ENCODE data around the gene CFAP43. TPM values are rescaled to one million over a fixed set of nuclear protein-coding genes. Genes with fewer than 3 reads are reported as not detected.

Gene CFAP43
- total and polyA plus RNA-seq, 2 experiments from 2014 or later = 0.24 to 0.44 TPM

GRCh38 chr10:104143829-104144228, 88.3 kb downstream of the CFAP43 start (continued):
- TF ChIP-seq REST (IDR thresholded peaks at IDR 0.05; ENCODE audit: unreplicated experiment) (no peak), ETS1 (IDR thresholded peaks at IDR 0.05) (no peak), JUNB (IDR thresholded peaks at IDR 0.05; ENCODE audit: unreplicated experiment) (no peak), STAT1 (IDR thresholded peaks at IDR 0.05; ENCODE audit: unreplicated experiment) (no peak), EZH2phosphoT487 (IDR thresholded peaks at IDR 0.05; ENCODE audit: unreplicated experiment) (no peak), NANOG (IDR thresholded peaks at IDR 0.05; ENCODE audit: borderline replicate concordance) (no peak), CTCF (conservative IDR thresholded peaks at IDR 0.05; ENCODE audit: low read depth in 2 of 2) (no peak)

GRCh38 chr10:104142081-104142480, 90.1 kb downstream of the CFAP43 start:
- no peaks in the 10 kb centered on the region for H3K36me3 ChIP-seq (ENCODE audit: insufficient read depth)
- H3K4me1 ChIP-seq (ENCODE audit: insufficient read depth) = peaks cover 6% of the 10 kb centered on the region; the same call in 1 of the 2 replicates
- Mint-ChIP-seq H3K27me3 (ENCODE audit: insufficient read depth, low read depth, poor library complexity) (no peaks in the 10 kb centered on the region), H3K4me3 (peak overlapping the region; percentile 43; the same call in 2 of the 3 replicates), H3K36me3 (ENCODE audit: low read depth) (no peaks in the 10 kb centered on the region), H3K27ac (peak overlapping the region; percentile 37), H3K4me1 (peaks cover 18% of the 10 kb centered on the region; the same call in 2 of the 3 replicates), H3K9me3 (no peaks in the 10 kb centered on the region)
- ATAC-seq = peak; percentile 94
- H3K4me3 ChIP-seq = peak overlapping the region; percentile 6; the same call in 1 of the 2 replicates
- H2AFZ ChIP-seq = no peak overlapping the region
- peak; percentile 74 for DNase-seq (ENCODE audit: low spot score)
- peak; percentile 60; the same call in 1 of the 2 replicates for TF ChIP-seq ZNF462 (CRISPR knock-in tag; IDR thresholded peaks at IDR 0.05)
- TF ChIP-seq NANOG (IDR thresholded peaks at IDR 0.05; ENCODE audit: borderline replicate concordance) = peak; percentile 21; the same call in 1 of the 2 replicates
- no peak for TF ChIP-seq ZNF114 (CRISPR knock-in tag; IDR thresholded peaks at IDR 0.05)
- no peak for TF ChIP-seq STAT1 (IDR thresholded peaks at IDR 0.05; ENCODE audit: unreplicated experiment)
- H3K9me2 ChIP-seq (ENCODE audit: insufficient read depth) = no peaks in the 10 kb centered on the region
- H4K20me1 ChIP-seq (replicated peaks; ENCODE audit: insufficient read depth) = no peaks in the 10 kb centered on the region
- H3K4me2 ChIP-seq = peak overlapping the region; percentile 24
- H3K27me3 ChIP-seq (ENCODE audit: insufficient read depth) = no peaks in the 10 kb centered on the region
- no peak overlapping the region for H3K27ac ChIP-seq (ENCODE audit: low read depth)
- no peaks in the 10 kb centered on the region for H3K79me2 ChIP-seq (replicated peaks; ENCODE audit: insufficient read depth)
- no peaks in the 10 kb centered on the region for H3F3A ChIP-seq (replicated peaks; ENCODE audit: low read depth)

Measured in GM23338 (cell line).